Neural progenitor cell (in vitro differentiated cells): Measurements from ENCODE around the gene PRKCI. TPM values are rescaled to one million over a fixed set of nuclear protein-coding genes. Genes with fewer than 3 reads are reported as not detected.
A peak's percentile ranks its signal among the peaks of the same experiment; 100 is the strongest.

Experiments used
- DNase-seq: peaks from one replicate; pipeline ENCODE4 v3.0.0-alpha.2; 2016; ENCODE audit warnings: low spot score
- H2AFZ ChIP-seq: fragments of 200-600 bp; sonication (generic); replicated peaks from 2 replicates; pipeline ENCODE4 v1.6.1; 2016; ENCODE audit warnings: antibody characterized with exemption
- H3F3A ChIP-seq: fragments of 200-600 bp; sonication (generic); 2 replicates; pipeline ENCODE4 v1.6.1; 2016; ENCODE audit warnings: antibody characterized with exemption, low read depth
- H3K27ac ChIP-seq: fragments of 200-600 bp; sonication (generic); 2 replicates; pipeline ENCODE4 v1.5.1; 2016; ENCODE audit warnings: mild to moderate bottlenecking
- H3K27me3 ChIP-seq: fragments of 200-600 bp; sonication (generic); 2 replicates; pipeline ENCODE4 v1.6.1; 2016; ENCODE audit warnings: mild to moderate bottlenecking, moderate library complexity
- H3K36me3 ChIP-seq: fragments of 200-600 bp; sonication (generic); 2 replicates; pipeline ENCODE4 v1.5.1; 2016
- H3K4me1 ChIP-seq: fragments of 200-600 bp; sonication (generic); 2 replicates; pipeline ENCODE4 v1.6.1; 2016; ENCODE audit warnings: mixed run types
- H3K4me2 ChIP-seq: fragments of 200-600 bp; sonication (generic); 2 replicates; pipeline ENCODE4 v1.6.1; 2016
- H3K4me3 ChIP-seq: fragments of 200-600 bp; sonication (generic); 2 replicates; pipeline ENCODE4 v1.5.1; 2016
- H3K79me2 ChIP-seq: fragments of 200-600 bp; sonication (generic); 2 replicates; pipeline ENCODE4 v1.6.1; 2016; ENCODE audit warnings: low read depth
- H3K9ac ChIP-seq: fragments of 200-600 bp; sonication (generic); 2 replicates; pipeline ENCODE4 v1.6.1; 2016
- H3K9me3 ChIP-seq: fragments of 200-600 bp; sonication (generic); 2 replicates; pipeline ENCODE4 v1.5.1; 2016; ENCODE audit warnings: low read depth
- H4K20me1 ChIP-seq: fragments of 200-600 bp; sonication (generic); 2 replicates; pipeline ENCODE4 v1.6.1; 2016; ENCODE audit warnings: low read depth
- H3K27ac Mint-ChIP-seq: 3 replicates; pipeline ENCODE4 v1.8.0; 2021; ENCODE audit warnings: mixed read lengths
- H3K27me3 Mint-ChIP-seq: 2 replicates; pipeline ENCODE4 v1.8.0; 2022; ENCODE audit warnings: low read depth, mild to moderate bottlenecking, inconsistent platforms, moderate library complexity, mixed read lengths; ENCODE audit not compliant: insufficient read depth
- H3K36me3 Mint-ChIP-seq: 3 replicates; pipeline ENCODE4 v1.8.0; 2021; ENCODE audit warnings: mixed read lengths
- H3K4me1 Mint-ChIP-seq: 3 replicates; pipeline ENCODE4 v1.8.0; 2021; ENCODE audit warnings: mixed read lengths
- H3K4me3 Mint-ChIP-seq: 3 replicates; pipeline ENCODE4 v1.8.0; 2021; ENCODE audit warnings: mild to moderate bottlenecking, moderate library complexity, mixed read lengths
- H3K9me3 Mint-ChIP-seq: 3 replicates; pipeline ENCODE4 v1.8.0; 2020; ENCODE audit warnings: mixed read lengths
- CTCF ChIP-seq: fragments of 200-600 bp; sonication (generic); IDR thresholded peaks from 2 replicates; pipeline ENCODE4 v1.5.1; 2017; ENCODE audit warnings: antibody characterized with exemption, mild to moderate bottlenecking
- EZH2 ChIP-seq: fragments of 200-600 bp; sonication (generic); IDR thresholded peaks from 2 replicates; pipeline ENCODE4 v1.6.1; 2017; ENCODE audit warnings: antibody characterized with exemption, mild to moderate bottlenecking, moderate library complexity
- EZH2phosphoT487 ChIP-seq: fragments of 200-600 bp; sonication (generic); IDR thresholded peaks from 2 replicates; pipeline ENCODE4 v1.6.1; 2017; ENCODE audit warnings: antibody characterized with exemption
- total RNA-seq: library from RNA; depleted of rRNA; stranded (reverse); fragments of >200 nt; gene quantifications from 2 replicates; pipeline ENCODE4 v1.2.3, GENCODE V29; 2015; ENCODE audit warnings: low replicate concordance

Gene PRKCI
- total RNA-seq, 1 donor from 2014 or later, result 87.8 TPM

DNA sequence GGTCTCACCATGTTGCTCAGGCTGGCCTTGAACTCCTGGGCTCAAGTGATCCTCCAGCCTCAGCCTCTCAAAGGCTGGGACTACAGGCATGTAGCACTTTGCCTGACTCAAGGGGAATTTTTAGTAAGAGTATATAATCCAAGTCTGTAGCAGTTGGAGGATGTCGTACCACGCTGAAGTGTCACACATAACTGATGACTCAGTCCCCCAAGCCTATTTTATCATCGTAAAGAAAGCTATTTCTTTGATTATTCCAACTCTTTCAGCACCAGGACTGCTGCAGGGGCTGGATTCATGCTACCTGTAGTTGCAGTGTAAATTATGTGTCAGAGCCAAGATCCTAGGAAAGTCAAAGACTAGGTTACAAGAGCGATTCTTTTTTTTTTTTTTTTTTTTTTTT, 1.4 kb upstream of the PRKCI start:
- Histone ChIP-seq H4K20me1 (peaks cover 11% of the 10 kb centered on the region), H3K36me3 (no peaks in the 10 kb centered on the region), H3F3A (no peaks in the 10 kb centered on the region), H3K4me1 (peaks cover 15% of the 10 kb centered on the region), H3K9ac (no peak overlapping the region), H3K9me3 (no peaks in the 10 kb centered on the region), H3K79me2 (peaks cover 32% of the 10 kb centered on the region), H3K27ac (no peak overlapping the region), H3K27me3 (no peaks in the 10 kb centered on the region), H3K4me2 (no peak overlapping the region), H2AFZ (no peak overlapping the region), H3K4me3 (no peak overlapping the region)
- Mint-ChIP-seq H3K27ac (no peak overlapping the region), H3K4me3 (peak overlapping the region; percentile 96), H3K27me3 (no peaks in the 10 kb centered on the region), H3K9me3 (peaks cover 10% of the 10 kb centered on the region), H3K36me3 (no peaks in the 10 kb centered on the region), H3K4me1 (peaks cover 23% of the 10 kb centered on the region)
- no peak for DNase-seq
- TF ChIP-seq EZH2phosphoT487, result no peak
- TF ChIP-seq CTCF, result no peak

- Mint-ChIP-seq H3K9me3 (peaks cover 4% of the 10 kb centered on the region), H3K4me3 (peak overlapping the region; percentile 96), H3K4me1 (peaks cover 25% of the 10 kb centered on the region), H3K27me3 (no peaks in the 10 kb centered on the region), H3K36me3 (no peaks in the 10 kb centered on the region), H3K27ac (peak overlapping the region; percentile 91)
- H3K36me3 ChIP-seq, result no peaks in the 10 kb centered on the region
- H3K79me2 ChIP-seq, result peaks cover 52% of the 10 kb centered on the region
- no peaks in the 10 kb centered on the region for H3K27me3 ChIP-seq
- H3K9ac ChIP-seq, result peak overlapping the region; percentile 99
- H3K27ac ChIP-seq, result peak overlapping the region; percentile 99
- peak overlapping the region; percentile 76 for H3K4me3 ChIP-seq
- H4K20me1 ChIP-seq, result peaks cover 25% of the 10 kb centered on the region
- peak overlapping the region; percentile 74 for H2AFZ ChIP-seq
- TF ChIP-seq EZH2phosphoT487, result no peak
- TF ChIP-seq CTCF, result no peak
- no peak for TF ChIP-seq EZH2
- peak overlapping the region; percentile 88 for H3K4me2 ChIP-seq
- H3F3A ChIP-seq, result no peaks in the 10 kb centered on the region
- no peaks in the 10 kb centered on the region for H3K9me3 ChIP-seq
- H3K4me1 ChIP-seq, result peaks cover 15% of the 10 kb centered on the region
- DNase-seq, result peak; percentile 78
Observed at GRCh38 chr3:170222647-170223541, 670 bp downstream of the PRKCI start.

GRCh38 chr3:170225166-170225565, 2.9 kb downstream of the PRKCI start:
- Histone ChIP-seq H3K36me3 (no peaks in the 10 kb centered on the region), H3K4me3 (no peak overlapping the region), H3K4me1 (peaks cover 15% of the 10 kb centered on the region), H3K9ac (no peak overlapping the region), H3K9me3 (no peaks in the 10 kb centered on the region), H3K4me2 (peak overlapping the region; percentile 88), H3K27ac (no peak overlapping the region), H3K79me2 (peaks cover 75% of the 10 kb centered on the region), H3K27me3 (no peaks in the 10 kb centered on the region), H2AFZ (no peak overlapping the region), H3F3A (no peaks in the 10 kb centered on the region), H4K20me1 (peaks cover 26% of the 10 kb centered on the region)
- Mint-ChIP-seq H3K4me1 (peaks cover 25% of the 10 kb centered on the region), H3K4me3 (no peak overlapping the region), H3K36me3 (peaks cover 2% of the 10 kb centered on the region), H3K27me3 (no peaks in the 10 kb centered on the region), H3K27ac (no peak overlapping the region), H3K9me3 (no peaks in the 10 kb centered on the region)
- no peak for DNase-seq
- TF ChIP-seq CTCF, result no peak
- no peak for TF ChIP-seq EZH2phosphoT487
- no peak for TF ChIP-seq EZH2
